ENCODE data around the gene STEAP1B.
"Not testable (repeated sequence)": the region's sequence is repeated elsewhere in the genome, so short reads cannot be mapped to it uniquely, and the experiment has no call there.

The STEAP1B gene

GRCh38 chr7:22499888-22500689 lies at the start of gene STEAP1B:
TSS of gene STEAP1B (minus strand) at chr7:22500188. CDS start at chr7:22494855, 5,333 bp downstream.
- peak; percentile 89 to 92 for DNase-seq

DNA sequence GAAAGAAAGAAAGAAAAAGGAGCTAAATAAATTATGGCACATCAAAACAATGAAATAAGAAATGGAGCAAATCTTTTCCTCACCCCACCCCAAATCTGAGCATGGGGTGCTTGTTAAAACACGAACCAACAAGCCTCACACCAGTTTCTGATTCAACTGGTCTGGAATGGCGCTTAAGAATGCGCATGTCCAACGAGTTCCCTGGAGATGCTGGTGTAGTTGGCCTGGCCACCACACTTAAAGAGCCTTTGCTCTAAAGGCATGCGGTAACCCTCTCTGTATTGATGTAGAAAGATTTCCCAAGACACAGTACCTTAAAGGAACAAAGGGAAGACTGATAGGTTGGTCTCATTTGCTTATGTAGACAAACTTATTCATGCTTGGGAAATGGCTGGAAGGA lies 49.1 kb upstream of the STEAP1B start:
- DNase-seq = no peak

- DNase-seq = no peak
Measured at GRCh38 chr7:22548313-22548712, 48.3 kb upstream of the STEAP1B start.

DNA sequence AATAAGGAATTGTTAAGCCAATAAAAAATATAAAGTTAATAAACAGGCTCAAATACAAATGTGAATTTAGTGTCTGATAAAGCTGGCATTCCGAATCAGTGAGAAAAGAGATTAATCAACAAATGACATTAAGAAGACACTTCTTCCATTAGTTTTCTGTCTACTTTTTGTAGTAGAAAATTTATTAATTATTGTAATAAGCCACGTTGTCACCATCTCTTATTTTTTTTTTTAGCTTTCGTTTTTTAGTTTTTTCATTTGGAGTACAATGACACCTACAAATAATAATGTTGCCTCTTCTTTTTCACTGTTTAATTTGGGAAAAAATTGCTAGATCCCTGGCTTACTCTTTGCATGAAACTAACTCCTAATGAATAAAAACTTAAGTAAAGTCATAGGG lies 46.8 kb upstream of the STEAP1B start:
- no peak for DNase-seq

- DNase-seq = no peak
Measured at GRCh38 chr7:22545529-22545928, 45.5 kb upstream of the STEAP1B start.

GRCh38 chr7:22544245-22544644 lies 44.3 kb upstream of the STEAP1B start:
- no peak for DNase-seq

DNA sequence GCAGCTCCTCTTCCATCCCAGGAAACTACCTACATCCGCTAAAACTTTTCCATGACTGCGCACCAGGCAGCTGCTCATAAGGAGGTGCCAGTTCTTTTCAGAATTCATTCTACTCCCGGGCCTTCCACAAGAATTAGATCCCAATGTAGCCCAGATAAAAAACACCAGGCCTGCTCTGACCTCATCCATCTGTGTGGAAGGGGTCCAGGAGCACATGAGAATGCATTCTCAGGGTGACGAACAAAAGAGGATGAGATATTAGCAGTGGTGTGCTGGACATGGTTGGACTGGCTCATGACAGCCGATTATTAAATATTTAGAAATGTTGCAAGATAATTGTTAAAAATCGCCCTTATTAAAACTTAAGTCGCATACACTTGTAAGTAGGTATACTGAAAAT lies 43.2 kb upstream of the STEAP1B start:
- DNase-seq = no peak

- no peak for DNase-seq
Measured at GRCh38 chr7:22542669-22543068, 42.7 kb upstream of the STEAP1B start.

- DNase-seq = no peak
Measured at GRCh38 chr7:22542254-22542653, 42.3 kb upstream of the STEAP1B start.

DNA sequence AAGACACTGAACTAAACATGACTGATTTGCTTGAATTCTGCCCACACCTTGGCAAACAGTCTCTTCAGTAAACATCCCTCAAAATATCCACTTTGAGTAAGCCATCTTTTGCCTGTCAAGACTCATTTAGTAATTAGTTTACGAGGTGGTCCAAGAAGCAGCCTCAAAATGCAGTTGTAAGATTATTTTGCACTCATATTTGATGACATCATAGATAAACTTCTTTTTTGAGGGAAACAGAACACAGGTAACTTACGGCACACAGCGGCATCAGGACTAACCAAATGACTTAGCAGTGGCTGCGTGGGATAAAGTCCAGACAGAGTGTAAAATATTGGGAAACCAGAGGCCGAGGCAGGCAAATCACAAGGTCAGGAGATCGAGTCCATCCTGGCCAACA lies 41.8 kb upstream of the STEAP1B start:
- no peak for DNase-seq

DNA sequence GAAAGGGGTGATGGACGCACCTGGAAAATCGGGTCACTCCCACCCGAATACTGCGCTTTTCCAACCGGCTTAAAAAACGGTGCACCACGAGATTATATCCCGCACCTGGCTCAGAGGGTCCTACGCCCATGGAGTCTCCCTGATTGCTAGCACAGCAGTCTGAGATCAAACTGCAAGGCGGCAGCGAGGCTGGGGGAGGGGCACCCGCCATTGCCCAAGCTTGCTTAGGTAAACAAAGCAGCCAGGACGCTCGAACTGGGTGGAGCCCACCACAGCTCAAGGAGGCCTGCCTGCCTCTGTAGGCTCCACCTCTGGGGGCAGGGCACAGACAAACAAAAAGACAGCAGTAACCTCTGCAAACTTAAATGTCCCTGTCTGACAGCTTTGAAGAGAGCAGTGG lies 28.5 kb upstream of the STEAP1B start:
- not testable (repeated sequence) for DNase-seq

DNA sequence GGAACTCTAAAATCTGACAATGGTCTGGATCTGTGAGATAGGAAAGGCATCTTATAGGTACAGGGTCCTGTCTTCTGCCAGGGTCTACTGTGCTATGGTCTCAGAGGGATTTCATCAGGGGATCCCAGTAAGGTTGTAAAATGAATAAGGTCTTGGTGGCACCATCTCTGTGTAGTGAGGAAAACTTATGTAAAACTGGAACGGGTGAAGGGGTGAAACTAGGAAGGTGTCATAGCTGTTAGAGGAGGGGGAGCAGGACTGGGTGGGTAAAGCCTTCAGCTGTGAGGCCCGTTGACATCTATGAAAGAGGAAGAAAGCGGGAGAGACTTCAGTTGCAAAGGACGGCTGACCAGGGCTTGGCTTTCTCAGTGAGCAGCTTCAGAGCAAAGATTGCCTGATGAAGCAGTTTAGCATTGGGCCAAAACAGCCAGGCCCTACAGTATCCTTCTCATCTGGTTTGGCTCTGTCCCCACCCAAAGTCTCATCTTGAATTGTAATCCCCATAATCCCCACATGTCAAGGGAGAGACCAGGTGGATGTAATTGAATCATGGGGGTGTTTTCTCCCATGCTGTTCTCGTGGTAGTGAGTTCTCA lies 24.5 kb upstream of the STEAP1B start:
- not testable (repeated sequence) for DNase-seq

- peak; percentile 40 to 43 for DNase-seq
Measured at GRCh38 chr7:22523478-22524352, 23.7 kb upstream of the STEAP1B start.

DNA sequence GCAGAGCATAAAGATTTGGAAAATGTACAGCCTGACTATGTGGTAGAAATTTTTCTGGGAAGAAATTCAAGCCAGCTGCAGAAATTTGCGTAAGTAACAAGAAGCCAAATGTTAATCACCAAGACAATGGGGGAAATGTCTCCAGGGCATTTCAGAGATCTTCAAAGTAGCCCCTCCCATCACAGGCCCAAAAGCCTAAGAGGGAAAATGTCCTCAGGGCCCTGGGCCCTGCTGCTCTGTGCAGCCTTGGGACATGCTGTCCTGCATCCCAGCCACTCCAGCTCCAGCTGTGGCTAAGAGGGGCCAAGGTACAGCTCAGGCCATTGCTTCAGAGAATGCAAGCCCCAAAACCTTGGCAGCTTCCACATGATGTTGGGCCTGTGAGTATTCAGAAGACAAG lies 19.6 kb upstream of the STEAP1B start:
- DNase-seq = not testable (repeated sequence)

- not testable (repeated sequence) for DNase-seq
Measured at GRCh38 chr7:22516950-22517349, 17.0 kb upstream of the STEAP1B start.

DNA sequence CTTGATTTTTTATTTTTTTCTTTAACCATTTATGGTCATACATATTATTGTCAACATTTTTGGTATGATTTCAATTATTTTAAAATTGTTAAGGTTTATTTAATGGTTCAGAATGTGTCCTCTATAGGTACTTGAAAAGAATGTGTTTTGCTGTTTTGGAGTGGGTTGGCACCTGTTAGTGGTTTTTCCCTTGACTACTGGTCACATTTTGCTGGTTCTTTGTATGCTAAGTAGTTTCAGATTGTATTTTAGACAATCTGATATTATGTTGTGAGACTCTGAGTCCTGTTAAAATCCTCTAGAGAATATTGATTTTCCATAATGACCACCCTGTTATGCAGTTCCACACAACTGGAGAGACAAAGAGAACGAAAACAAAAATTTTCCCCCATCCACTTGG lies 15.0 kb upstream of the STEAP1B start:
- DNase-seq = not testable (repeated sequence)

DNA sequence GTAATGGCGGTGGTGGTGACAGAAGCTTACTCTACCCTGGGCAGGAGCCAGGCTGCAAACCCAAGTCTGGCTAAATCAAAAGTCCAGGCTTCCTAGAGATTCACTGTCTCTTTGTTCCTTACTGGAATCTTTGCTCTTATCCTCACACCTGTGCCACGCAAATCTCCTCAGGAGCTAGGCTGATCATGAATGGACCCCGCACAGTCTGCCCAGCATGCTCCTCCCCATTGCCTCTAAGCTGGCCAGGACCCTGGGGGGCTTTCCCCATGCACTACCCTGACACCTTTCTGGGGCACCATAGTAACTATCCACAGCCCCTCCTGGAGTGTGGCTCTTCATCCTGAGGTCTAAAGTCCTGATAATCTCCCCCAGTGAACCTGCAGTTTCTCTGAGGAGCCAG lies 7.3 kb upstream of the STEAP1B start:
- DNase-seq = not testable (repeated sequence)

DNA sequence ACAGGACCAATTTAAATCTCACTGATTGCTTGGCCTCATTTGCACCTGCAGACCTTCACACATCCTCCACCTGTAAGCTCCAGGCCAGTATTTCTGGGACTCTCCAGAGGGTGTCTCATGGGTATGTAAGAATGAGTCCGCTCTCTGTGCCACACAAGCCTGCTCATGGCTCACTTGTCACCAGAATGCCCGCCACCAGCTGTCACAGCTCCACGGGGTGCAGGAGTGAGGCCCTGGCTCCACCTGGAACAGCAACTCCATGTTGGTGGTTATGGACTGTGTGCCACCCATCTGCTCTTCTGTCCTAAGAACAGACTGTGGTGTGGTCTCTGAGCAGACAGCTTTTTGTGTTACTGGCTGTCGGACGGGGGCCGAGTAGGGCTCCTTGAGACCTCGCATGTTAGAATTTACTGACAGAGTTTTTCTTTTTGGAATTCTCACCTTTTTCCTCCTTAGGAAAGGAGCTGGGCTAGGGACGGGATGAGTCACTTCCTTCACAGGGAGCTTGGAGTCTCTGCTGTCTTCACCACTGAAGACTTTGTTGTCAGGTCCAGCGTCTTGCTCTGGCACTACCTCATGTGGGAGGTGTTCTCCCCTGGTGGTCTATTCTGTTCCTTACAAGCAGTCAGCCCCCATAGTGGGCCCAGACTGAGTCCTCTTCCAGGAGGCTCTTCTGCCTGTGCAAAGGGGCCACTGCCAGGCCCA lies 6.5 kb upstream of the STEAP1B start:
- DNase-seq = not testable (repeated sequence)

GRCh38 chr7:22504519-22504918 lies 4.5 kb upstream of the STEAP1B start:
- not testable (repeated sequence) for DNase-seq

DNA sequence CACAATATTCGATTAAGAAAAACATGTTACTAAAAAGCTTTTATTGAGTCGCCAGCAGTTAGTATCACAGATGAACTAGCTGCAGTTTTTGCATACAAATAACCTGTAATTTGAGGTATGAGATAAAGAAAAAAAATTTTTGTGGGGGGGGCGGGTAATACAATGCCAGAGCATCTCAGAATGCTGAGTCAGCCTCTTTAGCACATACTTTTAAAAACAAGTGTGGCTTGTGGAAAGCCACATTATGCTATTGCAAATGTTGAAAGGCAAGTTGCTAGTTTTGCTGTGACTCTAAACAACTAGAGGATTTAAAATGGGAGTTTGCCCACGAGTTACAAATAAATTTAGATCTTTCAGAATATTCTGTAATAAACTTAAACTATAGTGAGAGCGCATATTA lies 2.1 kb upstream of the STEAP1B start:
- DNase-seq = not testable (repeated sequence)

GRCh38 chr7:22501336-22501735 lies 1.3 kb upstream of the STEAP1B start:
- DNase-seq = peak in 1 of 2 experiments; percentile 41

- DNase-seq = no peak
Measured at GRCh38 chr7:22499044-22499443, 944 bp downstream of the STEAP1B start.

DNA sequence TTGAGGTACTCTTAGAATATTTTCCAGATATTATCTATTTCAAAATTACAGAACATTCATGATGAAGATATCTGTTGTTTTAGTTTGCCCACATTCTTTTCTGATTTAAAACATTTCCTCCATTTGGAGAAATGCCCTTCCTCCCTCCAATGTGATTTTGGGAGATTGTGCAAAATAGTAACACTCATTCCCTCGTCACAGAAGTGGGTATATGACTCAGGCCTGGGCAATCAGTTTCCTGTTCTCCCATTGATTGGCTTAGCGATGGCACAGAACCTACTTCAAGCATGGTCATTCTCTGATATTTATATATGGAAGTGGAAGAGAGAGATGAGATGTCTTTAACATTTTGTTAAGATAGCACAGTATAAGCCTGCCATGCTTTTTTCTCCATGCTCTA lies 3.1 kb downstream of the STEAP1B start:
- DNase-seq = not testable (repeated sequence)

All from SHP77 (cell line).